Suprapubic skin (tissue), 3 donors: ENCODE measurements around the gene INSIG2.

Experiments used
- CTCF ChIP-seq, 2 donors: fragments of 200-600 bp in 1 of 2; fragments of 450-650 bp in 1 of 2; sonication (generic) in 1 of 2; IDR thresholded peaks; one replicate each; pipeline ENCODE4 v1.5.1; 2016 to 2019; ENCODE audit warnings: antibody characterized with exemption in 2 of 2, mild to moderate bottlenecking in 1 of 2, moderate library complexity in 1 of 2
- POLR2A ChIP-seq, 2 donors: fragments of 450-650 bp; IDR thresholded peaks; one replicate each; pipeline ENCODE4 v1.6.1; 2017; ENCODE audit warnings: antibody characterized with exemption in 2 of 2, mild to moderate bottlenecking in 2 of 2, moderate library complexity in 2 of 2

GRCh38 chr2:118088051-118089024 is at the start of gene INSIG2:
- TF ChIP-seq CTCF (IDR thresholded peaks at IDR 0.05) (no peak), POLR2A (IDR thresholded peaks at IDR 0.05) (no peak)
